Esophagus (tissue), 2 donors: ENCODE results near the gene CACNA1A. TPM values are rescaled to one million over a fixed set of nuclear protein-coding genes. Genes with fewer than 3 reads are reported as not detected.

ENCODE experiments used
- H3K27ac ChIP-seq, 2 donors: one replicate each; pipeline ENCODE4 v1.5.1; 2013; ENCODE audit warnings: low read depth in 2 of 2, mild to moderate bottlenecking in 2 of 2, inconsistent platforms in 1 of 2, low read length in 1 of 2, moderate library complexity in 1 of 2
- H3K27me3 ChIP-seq, 2 donors: one replicate each; pipeline ENCODE4 v1.6.1; 2013; ENCODE audit warnings: low read length in 2 of 2, control low read depth in 1 of 2, mild to moderate bottlenecking in 1 of 2; ENCODE audit not compliant: insufficient read depth in 2 of 2, control insufficient read depth in 1 of 2
- H3K36me3 ChIP-seq, 2 donors: one replicate each; pipeline ENCODE4 v1.6.1; 2013; ENCODE audit warnings: low read length in 1 of 2; ENCODE audit not compliant: control insufficient read depth in 2 of 2, insufficient read depth in 2 of 2
- H3K4me1 ChIP-seq, 2 donors: one replicate each; pipeline ENCODE4 v1.6.1; 2013; ENCODE audit warnings: low read length in 1 of 2; ENCODE audit not compliant: control insufficient read depth in 2 of 2, insufficient read depth in 2 of 2
- H3K4me3 ChIP-seq, 2 donors: one replicate each; pipeline ENCODE4 v1.5.1; 2013; ENCODE audit warnings: low read length in 2 of 2, mild to moderate bottlenecking in 2 of 2, low read depth in 1 of 2, moderate library complexity in 1 of 2
- H3K9me3 ChIP-seq, 2 donors: one replicate each; pipeline ENCODE4 v1.6.1; 2013; ENCODE audit warnings: mild to moderate bottlenecking in 2 of 2, low read depth in 1 of 2, low read length in 1 of 2, moderate library complexity in 1 of 2; ENCODE audit not compliant: control insufficient read depth in 2 of 2, insufficient read depth in 1 of 2
- WGBS, 2 donors: extraction: QIAGEN DNeasy Blood & Tissue Kit; methylation state at CpG; one replicate each; pipeline ENCODE4 v1.1.7; 2013; 5-methylcytosine and 5-hydroxymethylcytosine counted together
- polyA plus RNA-seq, 2 donors: library from polyadenylated mRNA; stranded (reverse); fragments of 200-250 nt; gene quantifications; one replicate each; pipeline ENCODE4 v1.2.3, GENCODE V29; 2013
- donor health status: healthy with polysubstance abuse.
- donor health status: Bipolar disorder and iron deficiency.

CACNA1A gene
- polyA plus RNA-seq, 2 donors, result 0.20 to 0.33 TPM

GRCh38 chr19:13298565-13299481, 207.5 kb downstream of the CACNA1A start:
- Histone ChIP-seq H3K27ac (no peak overlapping the region), H3K4me3 (peak overlapping the region in 1 of 2 donors; percentile 1), H3K9me3 (no peaks in the 10 kb centered on the region), H3K27me3 (peaks cover 0 to 4% of the 10 kb centered on the region in 2 donors), H3K36me3 (no peaks in the 10 kb centered on the region), H3K4me1 (peaks cover 2 to 3% of the 10 kb centered on the region in 2 donors)
- 38% methylated on average over 82 to 92 of the region's 92 CpGs for WGBS, 2 donors

- Histone ChIP-seq H3K27me3 (peaks cover 0 to 2% of the 10 kb centered on the region in 2 donors), H3K27ac (no peak overlapping the region), H3K36me3 (no peaks in the 10 kb centered on the region), H3K4me1 (peaks cover 2 to 3% of the 10 kb centered on the region in 2 donors), H3K9me3 (no peaks in the 10 kb centered on the region), H3K4me3 (no peak overlapping the region)
- 76 to 78% methylated on average over 2 of the region's 2 CpGs for WGBS, 2 donors
Observed at GRCh38 chr19:13297023-13297422, 209.3 kb downstream of the CACNA1A start.

- no peak overlapping the region for H3K4me3 ChIP-seq
- WGBS, 2 donors, result 69 to 74% methylated on average over 5 of the region's 5 CpGs
- H3K27ac ChIP-seq, result no peak overlapping the region
- no peaks in the 10 kb centered on the region for H3K36me3 ChIP-seq
- H3K27me3 ChIP-seq, result peaks cover 0 to 2% of the 10 kb centered on the region in 2 donors
- peaks cover 2 to 3% of the 10 kb centered on the region in 2 donors for H3K4me1 ChIP-seq
- no peaks in the 10 kb centered on the region for H3K9me3 ChIP-seq
Observed at GRCh38 chr19:13294812-13295567, 211.3 kb downstream of the CACNA1A start.

- H3K4me1 ChIP-seq, result no peaks in the 10 kb centered on the region
- WGBS, 2 donors, result 83% methylated on average over 3 of the region's 3 CpGs
- H3K36me3 ChIP-seq, result no peaks in the 10 kb centered on the region
Observed at GRCh38 chr19:13291913-13292312, 214.4 kb downstream of the CACNA1A start.

GRCh38 chr19:13290741-13291140, 215.5 kb downstream of the CACNA1A start:
- 74 to 79% methylated on average over 4 of the region's 4 CpGs for WGBS, 2 donors
- Histone ChIP-seq H3K27ac (no peak overlapping the region), H3K4me1 (no peaks in the 10 kb centered on the region), H3K4me3 (no peak overlapping the region), H3K9me3 (no peaks in the 10 kb centered on the region), H3K27me3 (no peaks in the 10 kb centered on the region), H3K36me3 (no peaks in the 10 kb centered on the region)

More at GRCh38 chr19:13291913-13292312, 214.4 kb downstream of the CACNA1A start:
- no peaks in the 10 kb centered on the region for H3K9me3 ChIP-seq
- no peak overlapping the region for H3K4me3 ChIP-seq
- no peak overlapping the region for H3K27ac ChIP-seq
- H3K27me3 ChIP-seq, result no peaks in the 10 kb centered on the region

- no peak overlapping the region for H3K4me3 ChIP-seq
- no peaks in the 10 kb centered on the region for H3K27me3 ChIP-seq
- no peaks in the 10 kb centered on the region for H3K4me1 ChIP-seq
- no peaks in the 10 kb centered on the region for H3K36me3 ChIP-seq
- no peaks in the 10 kb centered on the region for H3K9me3 ChIP-seq
- 83 to 87% methylated on average over 4 of the region's 4 CpGs for WGBS, 2 donors
- H3K27ac ChIP-seq, result no peak overlapping the region
Observed at GRCh38 chr19:13289295-13289694, 217.0 kb downstream of the CACNA1A start.

- Histone ChIP-seq H3K4me1 (no peaks in the 10 kb centered on the region), H3K27ac (no peak overlapping the region), H3K36me3 (no peaks in the 10 kb centered on the region), H3K4me3 (no peak overlapping the region), H3K27me3 (no peaks in the 10 kb centered on the region), H3K9me3 (no peaks in the 10 kb centered on the region)
- WGBS, 2 donors, result 82 to 85% methylated on average over 30 to 31 of the region's 31 CpGs
Observed at GRCh38 chr19:13286195-13286985, 219.9 kb downstream of the CACNA1A start.

- no peak overlapping the region for H3K4me3 ChIP-seq
- H3K27me3 ChIP-seq, result no peaks in the 10 kb centered on the region
- H3K4me1 ChIP-seq, result no peaks in the 10 kb centered on the region
- H3K36me3 ChIP-seq, result no peaks in the 10 kb centered on the region
- no peaks in the 10 kb centered on the region for H3K9me3 ChIP-seq
- WGBS, 2 donors, result 41 to 47% methylated on average over 13 of the region's 13 CpGs
- no peak overlapping the region for H3K27ac ChIP-seq
Observed at GRCh38 chr19:13284929-13285928, 221.1 kb downstream of the CACNA1A start.
